Measurements from ENCODE around the gene AHRR.

DNA sequence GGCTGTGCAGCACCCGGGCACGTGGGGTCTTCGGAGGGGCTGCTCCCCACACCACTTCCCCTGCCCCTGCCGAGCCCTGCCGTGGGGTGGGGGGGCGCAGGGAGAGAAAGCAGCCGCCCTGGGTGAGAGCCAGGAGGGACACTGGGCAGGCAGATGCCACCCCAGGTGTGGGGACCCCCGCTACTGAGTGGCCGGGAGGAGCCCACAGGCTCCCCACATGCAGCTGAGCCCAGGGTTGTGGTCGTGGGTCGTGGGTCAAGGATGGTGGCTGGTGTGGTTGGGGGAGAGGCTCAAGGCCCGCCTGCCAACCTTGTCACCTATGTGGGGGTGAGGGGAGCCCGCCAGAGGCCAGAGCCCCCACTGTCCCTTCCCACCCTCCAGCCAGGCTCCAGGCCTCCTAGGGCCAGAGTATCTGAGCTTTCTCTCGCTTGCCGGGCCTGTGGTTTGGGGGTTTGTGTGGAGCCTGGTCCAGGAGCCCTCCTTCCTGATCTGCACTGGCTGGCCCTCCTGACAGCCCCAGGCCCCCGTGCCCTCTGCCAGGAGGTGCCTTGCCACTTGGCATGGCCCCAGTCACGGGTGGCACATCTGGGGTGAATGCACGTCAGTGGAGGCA, 157.0 kb downstream of the AHRR start:
- TF ChIP-seq, protein P1, sequence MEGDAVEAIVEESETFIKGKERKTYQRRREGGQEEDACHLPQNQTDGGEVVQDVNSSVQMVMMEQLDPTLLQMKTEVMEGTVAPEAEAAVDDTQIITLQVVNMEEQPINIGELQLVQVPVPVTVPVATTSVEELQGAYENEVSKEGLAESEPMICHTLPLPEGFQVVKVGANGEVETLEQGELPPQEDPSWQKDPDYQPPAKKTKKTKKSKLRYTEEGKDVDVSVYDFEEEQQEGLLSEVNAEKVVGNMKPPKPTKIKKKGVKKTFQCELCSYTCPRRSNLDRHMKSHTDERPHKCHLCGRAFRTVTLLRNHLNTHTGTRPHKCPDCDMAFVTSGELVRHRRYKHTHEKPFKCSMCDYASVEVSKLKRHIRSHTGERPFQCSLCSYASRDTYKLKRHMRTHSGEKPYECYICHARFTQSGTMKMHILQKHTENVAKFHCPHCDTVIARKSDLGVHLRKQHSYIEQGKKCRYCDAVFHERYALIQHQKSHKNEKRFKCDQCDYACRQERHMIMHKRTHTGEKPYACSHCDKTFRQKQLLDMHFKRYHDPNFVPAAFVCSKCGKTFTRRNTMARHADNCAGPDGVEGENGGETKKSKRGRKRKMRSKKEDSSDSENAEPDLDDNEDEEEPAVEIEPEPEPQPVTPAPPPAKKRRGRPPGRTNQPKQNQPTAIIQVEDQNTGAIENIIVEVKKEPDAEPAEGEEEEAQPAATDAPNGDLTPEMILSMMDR (IDR thresholded peaks at IDR 0.05), result no peak
- no peak for TF ChIP-seq POLR2A (IDR thresholded peaks at IDR 0.05)
- no peak for TF ChIP-seq POLR2AphosphoS5 (IDR thresholded peaks at IDR 0.05; ENCODE audit: insufficient read depth in 1 of 2, low read depth in 1 of 2)
